Muscle layer of colon (tissue), 2 donors: Measurements from ENCODE around the gene LMBRD1.

ENCODE experiments used
- H3K27ac ChIP-seq: one replicate; pipeline ENCODE4 v1.7.0; 2013; ENCODE audit warnings: low read depth, mild to moderate bottlenecking, low read length, moderate library complexity
- H3K27me3 ChIP-seq, 2 donors: one replicate each; pipeline ENCODE4 v1.7.0; 2013; ENCODE audit warnings: low read length in 2 of 2, mild to moderate bottlenecking in 2 of 2; ENCODE audit not compliant: insufficient read depth in 2 of 2, control insufficient read depth in 1 of 2
- H3K36me3 ChIP-seq: one replicate; pipeline ENCODE4 v1.7.0; 2013; ENCODE audit warnings: mild to moderate bottlenecking, low read length; ENCODE audit not compliant: insufficient read depth
- H3K4me1 ChIP-seq: one replicate; pipeline ENCODE4 v1.7.0; 2013; ENCODE audit warnings: mild to moderate bottlenecking, low read length; ENCODE audit not compliant: insufficient read depth
- H3K4me3 ChIP-seq, 2 donors: one replicate each; pipeline ENCODE4 v1.7.0; 2013; ENCODE audit warnings: low read length in 2 of 2, low read depth in 1 of 2, mild to moderate bottlenecking in 1 of 2, moderate library complexity in 1 of 2
- H3K9ac ChIP-seq: one replicate; pipeline ENCODE4 v1.7.0; 2013; ENCODE audit warnings: low read length
- H3K9me3 ChIP-seq: one replicate; pipeline ENCODE4 v1.7.0; 2013; ENCODE audit warnings: mild to moderate bottlenecking, low read length
- donor health status: abdominal sarcoma.
- donor health status: Adenocarcinoma of cecum.

LMBRD1 gene

GRCh38 chr6:69732045-69732444 is 64.8 kb downstream of the LMBRD1 start:
- Histone ChIP-seq H3K36me3 (no peaks in the 10 kb centered on the region), H3K27ac (no peak overlapping the region), H3K9ac (no peak overlapping the region), H3K27me3 (no peaks in the 10 kb centered on the region), H3K9me3 (no peaks in the 10 kb centered on the region), H3K4me1 (no peaks in the 10 kb centered on the region), H3K4me3 (no peak overlapping the region)

- no peak overlapping the region for H3K4me3 ChIP-seq
- no peaks in the 10 kb centered on the region for H3K4me1 ChIP-seq
- peaks cover 4% of the 10 kb centered on the region for H3K9me3 ChIP-seq
- H3K27me3 ChIP-seq, result no peaks in the 10 kb centered on the region
- H3K9ac ChIP-seq, result no peak overlapping the region
- no peak overlapping the region for H3K27ac ChIP-seq
- no peaks in the 10 kb centered on the region for H3K36me3 ChIP-seq
Observed at GRCh38 chr6:69729870-69730449, 66.8 kb downstream of the LMBRD1 start.

DNA sequence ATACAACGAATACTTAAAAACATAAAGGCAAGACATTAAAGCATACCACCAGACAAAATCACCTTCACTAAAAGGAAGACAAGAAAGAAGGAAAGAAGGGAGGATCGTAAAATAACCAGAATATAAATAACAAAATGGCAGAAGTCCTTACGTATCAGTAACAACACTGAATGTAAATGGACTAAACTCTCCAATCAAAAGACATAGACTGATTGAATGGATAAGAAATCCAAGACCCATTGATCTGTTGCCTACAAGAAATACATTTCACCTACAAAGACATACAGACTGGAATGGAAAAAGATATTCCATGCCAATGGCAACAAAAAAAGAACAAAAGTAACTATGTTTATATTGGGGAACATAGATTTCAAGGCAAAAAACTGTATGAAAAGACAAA is 74.1 kb downstream of the LMBRD1 start:
- Histone ChIP-seq H3K27ac (no peak overlapping the region), H3K36me3 (peaks cover 15% of the 10 kb centered on the region), H3K4me3 (no peak overlapping the region), H3K4me1 (no peaks in the 10 kb centered on the region), H3K27me3 (no peaks in the 10 kb centered on the region), H3K9ac (no peak overlapping the region), H3K9me3 (peaks cover 4% of the 10 kb centered on the region)

GRCh38 chr6:69719602-69720193 is 77.1 kb downstream of the LMBRD1 start:
- H3K4me3 ChIP-seq, result no peak overlapping the region
- H3K4me1 ChIP-seq, result no peaks in the 10 kb centered on the region
- H3K27me3 ChIP-seq, result no peaks in the 10 kb centered on the region
- H3K27ac ChIP-seq, result no peak overlapping the region
- H3K9me3 ChIP-seq, result no peaks in the 10 kb centered on the region
- H3K36me3 ChIP-seq, result peaks cover 20% of the 10 kb centered on the region
- no peak overlapping the region for H3K9ac ChIP-seq

- H3K9me3 ChIP-seq, result no peaks in the 10 kb centered on the region
- H3K36me3 ChIP-seq, result no peaks in the 10 kb centered on the region
- no peak overlapping the region for H3K9ac ChIP-seq
- no peak overlapping the region for H3K4me3 ChIP-seq
- no peaks in the 10 kb centered on the region for H3K27me3 ChIP-seq
- no peak overlapping the region for H3K27ac ChIP-seq
- H3K4me1 ChIP-seq, result no peaks in the 10 kb centered on the region
Observed at GRCh38 chr6:69706724-69707123, 90.1 kb downstream of the LMBRD1 start.

GRCh38 chr6:69705954-69706353 is 90.9 kb downstream of the LMBRD1 start:
- no peaks in the 10 kb centered on the region for H3K36me3 ChIP-seq
- H3K4me3 ChIP-seq, result no peak overlapping the region
- H3K4me1 ChIP-seq, result no peaks in the 10 kb centered on the region

GRCh38 chr6:69704916-69705315 is 91.9 kb downstream of the LMBRD1 start:
- Histone ChIP-seq H3K27ac (no peak overlapping the region), H3K4me1 (no peaks in the 10 kb centered on the region), H3K4me3 (no peak overlapping the region), H3K9ac (no peak overlapping the region), H3K27me3 (no peaks in the 10 kb centered on the region), H3K9me3 (no peaks in the 10 kb centered on the region), H3K36me3 (peaks cover 4% of the 10 kb centered on the region)

More at GRCh38 chr6:69705954-69706353, 90.9 kb downstream of the LMBRD1 start:
- Histone ChIP-seq H3K27ac (no peak overlapping the region), H3K9ac (no peak overlapping the region), H3K9me3 (no peaks in the 10 kb centered on the region), H3K27me3 (no peaks in the 10 kb centered on the region)

- Histone ChIP-seq H3K9ac (no peak overlapping the region), H3K4me1 (no peaks in the 10 kb centered on the region), H3K27me3 (no peaks in the 10 kb centered on the region), H3K4me3 (no peak overlapping the region), H3K36me3 (peaks cover 5% of the 10 kb centered on the region), H3K9me3 (no peaks in the 10 kb centered on the region), H3K27ac (no peak overlapping the region)
Observed at GRCh38 chr6:69699655-69700054, 97.2 kb downstream of the LMBRD1 start.

- H3K9ac ChIP-seq, result no peak overlapping the region
- H3K4me1 ChIP-seq, result no peaks in the 10 kb centered on the region
- H3K27me3 ChIP-seq, result no peaks in the 10 kb centered on the region
- H3K4me3 ChIP-seq, result no peak overlapping the region
- no peaks in the 10 kb centered on the region for H3K9me3 ChIP-seq
- H3K27ac ChIP-seq, result no peak overlapping the region
- peaks cover 5% of the 10 kb centered on the region for H3K36me3 ChIP-seq
Observed at GRCh38 chr6:69696273-69696672, 100.5 kb downstream of the LMBRD1 start.

DNA sequence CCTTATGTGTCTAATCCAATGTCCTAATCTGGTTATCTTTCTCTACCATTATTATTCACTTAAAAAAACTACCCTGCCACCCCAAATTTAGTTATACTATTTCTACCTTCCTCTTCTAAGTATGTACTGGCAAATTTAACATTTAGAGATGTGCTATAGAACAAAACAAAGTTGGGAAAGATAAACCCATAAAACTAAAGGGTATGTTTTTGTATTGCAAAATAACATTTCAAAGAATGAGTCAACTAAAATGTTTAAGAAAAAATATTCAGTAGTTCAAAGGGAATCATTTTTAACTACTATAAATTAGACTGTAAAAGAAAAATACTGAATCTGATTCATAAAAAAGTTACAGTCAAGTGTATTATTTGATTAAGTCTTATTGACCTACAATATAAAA is 103.0 kb downstream of the LMBRD1 start:
- Histone ChIP-seq H3K9me3 (no peaks in the 10 kb centered on the region), H3K27me3 (no peaks in the 10 kb centered on the region), H3K36me3 (no peaks in the 10 kb centered on the region), H3K9ac (no peak overlapping the region), H3K4me1 (no peaks in the 10 kb centered on the region), H3K4me3 (no peak overlapping the region), H3K27ac (no peak overlapping the region)

DNA sequence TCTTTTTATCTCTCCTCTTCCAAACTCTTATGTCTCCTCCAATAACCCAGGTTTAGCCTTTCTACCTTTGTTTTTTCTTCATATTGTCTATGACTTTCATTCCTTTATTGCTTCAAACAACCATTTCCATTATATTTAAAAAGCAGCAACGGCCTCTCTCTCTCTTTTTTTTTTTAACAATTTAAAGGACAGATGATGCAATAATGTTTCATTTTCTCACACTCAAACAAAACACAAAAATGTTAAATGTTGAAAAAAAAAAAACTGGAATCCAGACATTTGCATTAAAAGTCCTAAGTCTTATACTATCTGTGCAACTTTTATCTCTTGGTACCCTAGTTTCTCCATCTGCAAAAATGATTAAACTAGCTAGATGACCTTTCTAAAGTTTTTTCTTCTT is 105.8 kb downstream of the LMBRD1 start:
- Histone ChIP-seq H3K36me3 (no peaks in the 10 kb centered on the region), H3K9me3 (no peaks in the 10 kb centered on the region), H3K27ac (no peak overlapping the region), H3K27me3 (no peaks in the 10 kb centered on the region), H3K9ac (no peak overlapping the region), H3K4me1 (no peaks in the 10 kb centered on the region), H3K4me3 (no peak overlapping the region)

- Histone ChIP-seq H3K9ac (no peak overlapping the region), H3K36me3 (no peaks in the 10 kb centered on the region), H3K9me3 (no peaks in the 10 kb centered on the region), H3K4me1 (no peaks in the 10 kb centered on the region), H3K27ac (no peak overlapping the region), H3K27me3 (no peaks in the 10 kb centered on the region), H3K4me3 (no peak overlapping the region)
Observed at GRCh38 chr6:69680302-69680701, 116.5 kb downstream of the LMBRD1 start.
